Hepatocyte (in vitro differentiated cells): ENCODE data around the gene TNF. TPM values are rescaled to one million over a fixed set of nuclear protein-coding genes. Genes with fewer than 3 reads are reported as not detected.

Source experiments
- DNase-seq: peaks from one replicate; pipeline ENCODE4 v3.0.0-alpha.2; 2016; ENCODE audit warnings: low spot score
- H2AFZ ChIP-seq: fragments of 200-600 bp; sonication (generic); 2 replicates; pipeline ENCODE4 v1.6.0; 2016; ENCODE audit warnings: antibody characterized with exemption, mild to moderate bottlenecking
- H3K27ac ChIP-seq: fragments of 200-600 bp; sonication (generic); 2 replicates; pipeline ENCODE4 v1.5.1; 2016; ENCODE audit warnings: mild to moderate bottlenecking
- H3K27me3 ChIP-seq: fragments of 200-600 bp; sonication (generic); 2 replicates; pipeline ENCODE4 v1.6.1; 2016
- H3K36me3 ChIP-seq: fragments of 200-600 bp; sonication (generic); replicated peaks from 2 replicates; pipeline ENCODE4 v1.5.1; 2016; ENCODE audit warnings: low read depth; ENCODE audit not compliant: insufficient read depth
- H3K4me1 ChIP-seq: fragments of 200-600 bp; sonication (generic); 2 replicates; pipeline ENCODE4 v1.5.1; 2016; ENCODE audit warnings: mild to moderate bottlenecking, moderate library complexity; ENCODE audit not compliant: insufficient read depth
- H3K4me2 ChIP-seq: fragments of 200-600 bp; sonication (generic); 2 replicates; pipeline ENCODE4 v1.6.0; 2016
- H3K4me3 ChIP-seq: fragments of 200-600 bp; sonication (generic); 2 replicates; pipeline ENCODE4 v1.5.1; 2016; ENCODE audit warnings: mild to moderate bottlenecking
- H3K79me2 ChIP-seq: fragments of 200-600 bp; sonication (generic); 2 replicates; pipeline ENCODE4 v1.6.0; 2017; ENCODE audit warnings: mild to moderate bottlenecking
- H3K9me2 ChIP-seq: fragments of 200-600 bp; sonication (generic); replicated peaks from 2 replicates; pipeline ENCODE4 v1.6.0; 2017; ENCODE audit warnings: mild to moderate bottlenecking; ENCODE audit not compliant: insufficient read depth
- H3K9me3 ChIP-seq: fragments of 200-600 bp; sonication (generic); 2 replicates; pipeline ENCODE4 v1.5.1; 2016; ENCODE audit warnings: low read depth, mild to moderate bottlenecking
- H4K20me1 ChIP-seq: fragments of 200-600 bp; sonication (generic); 2 replicates; pipeline ENCODE4 v1.6.0; 2016; ENCODE audit warnings: mild to moderate bottlenecking; ENCODE audit not compliant: insufficient read depth, poor library complexity, severe bottlenecking
- EZH2 ChIP-seq: fragments of 200-600 bp; sonication (generic); IDR thresholded peaks from 2 replicates; pipeline ENCODE4 v1.6.1; 2016; ENCODE audit warnings: antibody characterized with exemption, mild to moderate bottlenecking, borderline replicate concordance
- EZH2phosphoT487 ChIP-seq: fragments of 200-600 bp; sonication (generic); IDR thresholded peaks from one replicate; pipeline ENCODE4 v1.6.1; 2018; ENCODE audit warnings: antibody characterized with exemption, mild to moderate bottlenecking, low read depth, moderate library complexity; ENCODE audit not compliant: unreplicated experiment, severe bottlenecking
- WGBS: methylation state at CpG from one replicate; pipeline ENCODE4 v1.1.6; 2016; ENCODE audit warnings: low lambda C conversion rate; ENCODE audit errors: missing lambda C conversion rate; 5-methylcytosine and 5-hydroxymethylcytosine counted together
- polyA plus RNA-seq: library from polyadenylated mRNA; unstranded; fragments of >200 nt; fragmentation: Nextera tagmentation; extraction: Ambion mirVana; gene quantifications from 2 replicates; pipeline ENCODE4 v1.2.1, GENCODE V29; 2016
- total RNA-seq: library from RNA; depleted of rRNA; stranded (reverse); fragments of >200 nt; gene quantifications from 2 replicates; pipeline ENCODE4 v1.2.3, GENCODE V29; 2014
- TF ChIP-seq, protein P1 (sequence below): fragments of 200-600 bp; sonication (generic); IDR thresholded peaks from 2 replicates; pipeline ENCODE4 v1.5.1; 2016; ENCODE audit warnings: antibody characterized with exemption, mild to moderate bottlenecking; ENCODE audit not compliant: poor library complexity

TNF gene
- total and polyA plus RNA-seq, 2 experiments from 2014 or later = 0.63 to 0.91 TPM

DNA sequence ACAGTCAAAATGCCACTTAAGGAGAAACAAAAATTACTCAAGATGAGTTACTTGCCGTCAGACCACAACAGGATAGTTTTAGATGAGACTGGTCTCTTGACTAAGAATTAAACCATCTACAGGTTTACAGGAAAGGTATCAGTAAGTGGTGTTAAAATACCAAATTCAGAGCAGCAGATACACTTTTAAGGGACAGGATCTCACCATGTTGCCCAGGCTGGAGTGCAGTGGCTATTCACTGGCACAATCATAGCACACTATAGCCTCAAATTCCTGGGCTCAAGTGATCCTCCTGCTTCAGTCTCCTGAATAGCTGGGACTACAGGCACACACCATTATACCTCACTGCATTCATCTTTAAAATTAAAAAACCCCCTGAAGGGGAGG lies 41.9 kb upstream of the TNF start:
- Histone ChIP-seq H2AFZ (no peak overlapping the region), H3K27me3 (no peaks in the 10 kb centered on the region), H3K27ac (no peak overlapping the region), H3K9me3 (no peaks in the 10 kb centered on the region), H4K20me1 (peaks cover 79% of the 10 kb centered on the region), H3K4me2 (no peak overlapping the region), H3K4me3 (no peak overlapping the region), H3K4me1 (no peaks in the 10 kb centered on the region), H3K36me3 (peaks cover 13% of the 10 kb centered on the region), H3K79me2 (peaks cover 51% of the 10 kb centered on the region), H3K9me2 (no peaks in the 10 kb centered on the region)
- TF ChIP-seq EZH2phosphoT487 (no peak), EZH2 (no peak)
- TF ChIP-seq, protein P1, sequence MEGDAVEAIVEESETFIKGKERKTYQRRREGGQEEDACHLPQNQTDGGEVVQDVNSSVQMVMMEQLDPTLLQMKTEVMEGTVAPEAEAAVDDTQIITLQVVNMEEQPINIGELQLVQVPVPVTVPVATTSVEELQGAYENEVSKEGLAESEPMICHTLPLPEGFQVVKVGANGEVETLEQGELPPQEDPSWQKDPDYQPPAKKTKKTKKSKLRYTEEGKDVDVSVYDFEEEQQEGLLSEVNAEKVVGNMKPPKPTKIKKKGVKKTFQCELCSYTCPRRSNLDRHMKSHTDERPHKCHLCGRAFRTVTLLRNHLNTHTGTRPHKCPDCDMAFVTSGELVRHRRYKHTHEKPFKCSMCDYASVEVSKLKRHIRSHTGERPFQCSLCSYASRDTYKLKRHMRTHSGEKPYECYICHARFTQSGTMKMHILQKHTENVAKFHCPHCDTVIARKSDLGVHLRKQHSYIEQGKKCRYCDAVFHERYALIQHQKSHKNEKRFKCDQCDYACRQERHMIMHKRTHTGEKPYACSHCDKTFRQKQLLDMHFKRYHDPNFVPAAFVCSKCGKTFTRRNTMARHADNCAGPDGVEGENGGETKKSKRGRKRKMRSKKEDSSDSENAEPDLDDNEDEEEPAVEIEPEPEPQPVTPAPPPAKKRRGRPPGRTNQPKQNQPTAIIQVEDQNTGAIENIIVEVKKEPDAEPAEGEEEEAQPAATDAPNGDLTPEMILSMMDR = no peak
- DNase-seq = no peak
- 81% methylated on average over 1 of the region's 1 CpG for WGBS

- H3K79me2 ChIP-seq = peaks cover 56% of the 10 kb centered on the region
- no peaks in the 10 kb centered on the region for H3K27me3 ChIP-seq
- H3K4me3 ChIP-seq = no peak overlapping the region
- peaks cover 5% of the 10 kb centered on the region for H3K4me1 ChIP-seq
- TF ChIP-seq, protein P1 = no peak
- TF ChIP-seq EZH2 = no peak
- no peak overlapping the region for H3K4me2 ChIP-seq
- WGBS = 96% methylated on average over 6 of the region's 6 CpGs
- H4K20me1 ChIP-seq = peaks cover 85% of the 10 kb centered on the region
- no peaks in the 10 kb centered on the region for H3K9me3 ChIP-seq
- H2AFZ ChIP-seq = no peak overlapping the region
- H3K9me2 ChIP-seq = no peaks in the 10 kb centered on the region
- DNase-seq = no peak
- no peak overlapping the region for H3K27ac ChIP-seq
- H3K36me3 ChIP-seq = peaks cover 13% of the 10 kb centered on the region
Observed at GRCh38 chr6:31534011-31534410, 41.4 kb upstream of the TNF start.

DNA sequence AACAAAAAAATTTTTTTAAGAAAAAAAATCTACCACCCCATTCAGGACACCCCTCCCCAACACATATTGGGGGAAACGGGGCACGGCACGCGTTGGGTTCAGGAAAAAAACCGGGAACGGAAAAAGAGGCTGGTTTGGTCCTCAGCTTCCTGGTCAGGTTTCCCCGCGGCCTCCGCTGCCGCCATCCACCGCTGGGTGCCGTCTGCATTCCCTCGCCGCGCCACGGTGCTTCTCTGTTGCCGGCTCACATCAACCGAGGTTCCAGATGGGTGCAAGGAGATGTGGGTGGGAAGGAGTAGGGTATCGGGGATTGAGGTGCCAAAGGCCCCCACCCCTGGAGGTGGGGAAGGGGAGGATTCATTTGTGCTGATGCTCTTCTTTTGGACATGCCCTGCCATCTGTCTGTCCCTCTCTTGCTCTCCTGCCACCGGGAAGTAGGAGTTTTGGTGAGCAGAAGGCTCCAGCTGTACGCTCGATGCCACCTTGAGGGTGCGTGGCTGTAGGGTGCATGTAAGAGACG lies 40.8 kb upstream of the TNF start:
- no peak overlapping the region for H3K4me2 ChIP-seq
- H2AFZ ChIP-seq = no peak overlapping the region
- TF ChIP-seq, protein P1 = no peak
- TF ChIP-seq EZH2 = no peak
- no peak for TF ChIP-seq EZH2phosphoT487
- no peak overlapping the region for H3K27ac ChIP-seq
- H3K9me3 ChIP-seq = no peaks in the 10 kb centered on the region
- 93% methylated on average over 22 of the region's 24 CpGs for WGBS
- H3K4me3 ChIP-seq = no peak overlapping the region
- H3K36me3 ChIP-seq = peaks cover 13% of the 10 kb centered on the region
- no peak for DNase-seq
- H3K9me2 ChIP-seq = no peaks in the 10 kb centered on the region
- H4K20me1 ChIP-seq = peaks cover 88% of the 10 kb centered on the region
- no peaks in the 10 kb centered on the region for H3K27me3 ChIP-seq
- peaks cover 11% of the 10 kb centered on the region for H3K4me1 ChIP-seq
- peaks cover 62% of the 10 kb centered on the region for H3K79me2 ChIP-seq
